ENCODE measurements around the gene NCEH1. TPM values are rescaled to one million over a fixed set of nuclear protein-coding genes. Genes with fewer than 3 reads are reported as not detected.

NCEH1 gene
- total and polyA plus RNA-seq, 2 experiments from 2014 or later = 1.8 to 4.9 TPM

DNA sequence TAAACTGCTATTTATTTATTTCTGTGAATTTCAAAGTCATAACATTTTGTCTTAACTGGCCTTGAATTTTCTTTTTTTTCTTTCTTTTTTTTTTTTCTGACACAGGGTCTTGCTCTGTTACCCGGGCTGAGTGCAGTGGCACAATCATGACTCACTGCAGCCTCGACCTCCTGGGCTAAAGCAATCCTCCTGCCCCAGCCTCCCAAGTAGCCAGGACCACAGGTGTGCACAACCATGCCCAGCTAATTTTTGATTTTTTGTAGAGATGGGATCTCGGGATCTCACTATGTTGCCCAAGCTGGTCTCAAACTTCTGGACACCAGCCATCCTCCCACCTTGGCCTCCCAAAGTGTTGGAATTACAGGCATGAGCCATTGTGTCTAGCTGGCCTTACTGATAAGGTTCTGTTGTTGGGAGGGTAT lies 110.2 kb downstream of the NCEH1 start:
- TF ChIP-seq, protein P1, sequence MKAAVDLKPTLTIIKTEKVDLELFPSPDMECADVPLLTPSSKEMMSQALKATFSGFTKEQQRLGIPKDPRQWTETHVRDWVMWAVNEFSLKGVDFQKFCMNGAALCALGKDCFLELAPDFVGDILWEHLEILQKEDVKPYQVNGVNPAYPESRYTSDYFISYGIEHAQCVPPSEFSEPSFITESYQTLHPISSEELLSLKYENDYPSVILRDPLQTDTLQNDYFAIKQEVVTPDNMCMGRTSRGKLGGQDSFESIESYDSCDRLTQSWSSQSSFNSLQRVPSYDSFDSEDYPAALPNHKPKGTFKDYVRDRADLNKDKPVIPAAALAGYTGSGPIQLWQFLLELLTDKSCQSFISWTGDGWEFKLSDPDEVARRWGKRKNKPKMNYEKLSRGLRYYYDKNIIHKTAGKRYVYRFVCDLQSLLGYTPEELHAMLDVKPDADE (IDR thresholded peaks at IDR 0.05) = no peak
- TF ChIP-seq NANOG (IDR thresholded peaks at IDR 0.05; ENCODE audit: borderline replicate concordance) = no peak
- TF ChIP-seq STAT1 (IDR thresholded peaks at IDR 0.05; ENCODE audit: unreplicated experiment) = no peak
- TF ChIP-seq, protein P2, sequence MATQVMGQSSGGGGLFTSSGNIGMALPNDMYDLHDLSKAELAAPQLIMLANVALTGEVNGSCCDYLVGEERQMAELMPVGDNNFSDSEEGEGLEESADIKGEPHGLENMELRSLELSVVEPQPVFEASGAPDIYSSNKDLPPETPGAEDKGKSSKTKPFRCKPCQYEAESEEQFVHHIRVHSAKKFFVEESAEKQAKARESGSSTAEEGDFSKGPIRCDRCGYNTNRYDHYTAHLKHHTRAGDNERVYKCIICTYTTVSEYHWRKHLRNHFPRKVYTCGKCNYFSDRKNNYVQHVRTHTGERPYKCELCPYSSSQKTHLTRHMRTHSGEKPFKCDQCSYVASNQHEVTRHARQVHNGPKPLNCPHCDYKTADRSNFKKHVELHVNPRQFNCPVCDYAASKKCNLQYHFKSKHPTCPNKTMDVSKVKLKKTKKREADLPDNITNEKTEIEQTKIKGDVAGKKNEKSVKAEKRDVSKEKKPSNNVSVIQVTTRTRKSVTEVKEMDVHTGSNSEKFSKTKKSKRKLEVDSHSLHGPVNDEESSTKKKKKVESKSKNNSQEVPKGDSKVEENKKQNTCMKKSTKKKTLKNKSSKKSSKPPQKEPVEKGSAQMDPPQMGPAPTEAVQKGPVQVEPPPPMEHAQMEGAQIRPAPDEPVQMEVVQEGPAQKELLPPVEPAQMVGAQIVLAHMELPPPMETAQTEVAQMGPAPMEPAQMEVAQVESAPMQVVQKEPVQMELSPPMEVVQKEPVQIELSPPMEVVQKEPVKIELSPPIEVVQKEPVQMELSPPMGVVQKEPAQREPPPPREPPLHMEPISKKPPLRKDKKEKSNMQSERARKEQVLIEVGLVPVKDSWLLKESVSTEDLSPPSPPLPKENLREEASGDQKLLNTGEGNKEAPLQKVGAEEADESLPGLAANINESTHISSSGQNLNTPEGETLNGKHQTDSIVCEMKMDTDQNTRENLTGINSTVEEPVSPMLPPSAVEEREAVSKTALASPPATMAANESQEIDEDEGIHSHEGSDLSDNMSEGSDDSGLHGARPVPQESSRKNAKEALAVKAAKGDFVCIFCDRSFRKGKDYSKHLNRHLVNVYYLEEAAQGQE (IDR thresholded peaks at IDR 0.05; ENCODE audit: unreplicated experiment) = no peak
- TF ChIP-seq, protein P3, sequence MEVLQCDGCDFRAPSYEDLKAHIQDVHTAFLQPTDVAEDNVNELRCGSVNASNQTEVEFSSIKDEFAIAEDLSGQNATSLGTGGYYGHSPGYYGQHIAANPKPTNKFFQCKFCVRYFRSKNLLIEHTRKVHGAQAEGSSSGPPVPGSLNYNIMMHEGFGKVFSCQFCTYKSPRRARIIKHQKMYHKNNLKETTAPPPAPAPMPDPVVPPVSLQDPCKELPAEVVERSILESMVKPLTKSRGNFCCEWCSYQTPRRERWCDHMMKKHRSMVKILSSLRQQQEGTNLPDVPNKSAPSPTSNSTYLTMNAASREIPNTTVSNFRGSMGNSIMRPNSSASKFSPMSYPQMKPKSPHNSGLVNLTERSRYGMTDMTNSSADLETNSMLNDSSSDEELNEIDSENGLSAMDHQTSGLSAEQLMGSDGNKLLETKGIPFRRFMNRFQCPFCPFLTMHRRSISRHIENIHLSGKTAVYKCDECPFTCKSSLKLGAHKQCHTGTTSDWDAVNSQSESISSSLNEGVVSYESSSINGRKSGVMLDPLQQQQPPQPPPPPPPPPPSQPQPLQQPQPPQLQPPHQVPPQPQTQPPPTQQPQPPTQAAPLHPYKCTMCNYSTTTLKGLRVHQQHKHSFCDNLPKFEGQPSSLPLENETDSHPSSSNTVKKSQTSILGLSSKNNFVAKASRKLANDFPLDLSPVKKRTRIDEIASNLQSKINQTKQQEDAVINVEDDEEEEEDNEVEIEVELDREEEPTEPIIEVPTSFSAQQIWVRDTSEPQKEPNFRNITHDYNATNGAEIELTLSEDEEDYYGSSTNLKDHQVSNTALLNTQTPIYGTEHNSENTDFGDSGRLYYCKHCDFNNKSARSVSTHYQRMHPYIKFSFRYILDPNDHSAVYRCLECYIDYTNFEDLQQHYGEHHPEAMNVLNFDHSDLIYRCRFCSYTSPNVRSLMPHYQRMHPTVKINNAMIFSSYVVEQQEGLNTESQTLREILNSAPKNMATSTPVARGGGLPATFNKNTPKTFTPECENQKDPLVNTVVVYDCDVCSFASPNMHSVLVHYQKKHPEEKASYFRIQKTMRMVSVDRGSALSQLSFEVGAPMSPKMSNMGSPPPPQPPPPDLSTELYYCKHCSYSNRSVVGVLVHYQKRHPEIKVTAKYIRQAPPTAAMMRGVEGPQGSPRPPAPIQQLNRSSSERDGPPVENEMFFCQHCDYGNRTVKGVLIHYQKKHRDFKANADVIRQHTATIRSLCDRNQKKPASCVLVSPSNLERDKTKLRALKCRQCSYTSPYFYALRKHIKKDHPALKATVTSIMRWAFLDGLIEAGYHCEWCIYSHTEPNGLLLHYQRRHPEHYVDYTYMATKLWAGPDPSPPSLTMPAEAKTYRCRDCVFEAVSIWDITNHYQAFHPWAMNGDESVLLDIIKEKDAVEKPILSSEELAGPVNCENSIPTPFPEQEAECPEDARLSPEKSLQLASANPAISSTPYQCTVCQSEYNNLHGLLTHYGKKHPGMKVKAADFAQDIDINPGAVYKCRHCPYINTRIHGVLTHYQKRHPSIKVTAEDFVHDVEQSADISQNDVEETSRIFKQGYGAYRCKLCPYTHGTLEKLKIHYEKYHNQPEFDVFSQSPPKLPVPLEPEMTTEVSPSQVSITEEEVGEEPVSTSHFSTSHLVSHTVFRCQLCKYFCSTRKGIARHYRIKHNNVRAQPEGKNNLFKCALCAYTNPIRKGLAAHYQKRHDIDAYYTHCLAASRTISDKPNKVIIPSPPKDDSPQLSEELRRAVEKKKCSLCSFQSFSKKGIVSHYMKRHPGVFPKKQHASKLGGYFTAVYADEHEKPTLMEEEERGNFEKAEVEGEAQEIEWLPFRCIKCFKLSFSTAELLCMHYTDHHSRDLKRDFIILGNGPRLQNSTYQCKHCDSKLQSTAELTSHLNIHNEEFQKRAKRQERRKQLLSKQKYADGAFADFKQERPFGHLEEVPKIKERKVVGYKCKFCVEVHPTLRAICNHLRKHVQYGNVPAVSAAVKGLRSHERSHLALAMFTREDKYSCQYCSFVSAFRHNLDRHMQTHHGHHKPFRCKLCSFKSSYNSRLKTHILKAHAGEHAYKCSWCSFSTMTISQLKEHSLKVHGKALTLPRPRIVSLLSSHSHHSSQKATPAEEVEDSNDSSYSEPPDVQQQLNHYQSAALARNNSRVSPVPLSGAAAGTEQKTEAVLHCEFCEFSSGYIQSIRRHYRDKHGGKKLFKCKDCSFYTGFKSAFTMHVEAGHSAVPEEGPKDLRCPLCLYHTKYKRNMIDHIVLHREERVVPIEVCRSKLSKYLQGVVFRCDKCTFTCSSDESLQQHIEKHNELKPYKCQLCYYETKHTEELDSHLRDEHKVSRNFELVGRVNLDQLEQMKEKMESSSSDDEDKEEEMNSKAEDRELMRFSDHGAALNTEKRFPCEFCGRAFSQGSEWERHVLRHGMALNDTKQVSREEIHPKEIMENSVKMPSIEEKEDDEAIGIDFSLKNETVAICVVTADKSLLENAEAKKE (CRISPR knock-in tag; IDR thresholded peaks at IDR 0.05) = no peak
- TF ChIP-seq ZNF114 (CRISPR knock-in tag; IDR thresholded peaks at IDR 0.05) = no peak
- no peak for TF ChIP-seq ZNF331 (CRISPR knock-in tag; IDR thresholded peaks at IDR 0.05; ENCODE audit: low read depth)
- TF ChIP-seq, protein P4, sequence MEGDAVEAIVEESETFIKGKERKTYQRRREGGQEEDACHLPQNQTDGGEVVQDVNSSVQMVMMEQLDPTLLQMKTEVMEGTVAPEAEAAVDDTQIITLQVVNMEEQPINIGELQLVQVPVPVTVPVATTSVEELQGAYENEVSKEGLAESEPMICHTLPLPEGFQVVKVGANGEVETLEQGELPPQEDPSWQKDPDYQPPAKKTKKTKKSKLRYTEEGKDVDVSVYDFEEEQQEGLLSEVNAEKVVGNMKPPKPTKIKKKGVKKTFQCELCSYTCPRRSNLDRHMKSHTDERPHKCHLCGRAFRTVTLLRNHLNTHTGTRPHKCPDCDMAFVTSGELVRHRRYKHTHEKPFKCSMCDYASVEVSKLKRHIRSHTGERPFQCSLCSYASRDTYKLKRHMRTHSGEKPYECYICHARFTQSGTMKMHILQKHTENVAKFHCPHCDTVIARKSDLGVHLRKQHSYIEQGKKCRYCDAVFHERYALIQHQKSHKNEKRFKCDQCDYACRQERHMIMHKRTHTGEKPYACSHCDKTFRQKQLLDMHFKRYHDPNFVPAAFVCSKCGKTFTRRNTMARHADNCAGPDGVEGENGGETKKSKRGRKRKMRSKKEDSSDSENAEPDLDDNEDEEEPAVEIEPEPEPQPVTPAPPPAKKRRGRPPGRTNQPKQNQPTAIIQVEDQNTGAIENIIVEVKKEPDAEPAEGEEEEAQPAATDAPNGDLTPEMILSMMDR (conservative IDR thresholded peaks at IDR 0.05; ENCODE audit: low read depth in 2 of 2) = no peak
- Histone ChIP-seq H4K20me1 (replicated peaks; ENCODE audit: insufficient read depth) (no peaks in the 10 kb centered on the region), H3K4me2 (no peak overlapping the region), H2AFZ (no peak overlapping the region), H3K9me2 (ENCODE audit: insufficient read depth) (no peaks in the 10 kb centered on the region; the same call in 1 of the 2 replicates), H3K27ac (ENCODE audit: low read depth) (no peak overlapping the region), H3K27me3 (ENCODE audit: insufficient read depth) (no peaks in the 10 kb centered on the region), H3F3A (replicated peaks; ENCODE audit: low read depth) (no peaks in the 10 kb centered on the region), H3K79me2 (replicated peaks; ENCODE audit: insufficient read depth) (no peaks in the 10 kb centered on the region), H3K4me3 (no peak overlapping the region), H3K36me3 (ENCODE audit: insufficient read depth) (no peaks in the 10 kb centered on the region), H3K4me1 (ENCODE audit: insufficient read depth) (no peaks in the 10 kb centered on the region)
- Mint-ChIP-seq H3K9me3 (no peaks in the 10 kb centered on the region), H3K27me3 (ENCODE audit: insufficient read depth, low read depth, poor library complexity) (no peaks in the 10 kb centered on the region), H3K36me3 (ENCODE audit: low read depth) (no peaks in the 10 kb centered on the region), H3K4me3 (no peak overlapping the region), H3K27ac (no peak overlapping the region), H3K4me1 (no peaks in the 10 kb centered on the region; the same call in 2 of the 3 replicates)
- DNase-seq (ENCODE audit: low spot score) (no peak), ATAC-seq (no peak)
